Cardiac muscle cell (in vitro differentiated cells and primary cell): Measurements from ENCODE around the gene ADAM12. TPM values are rescaled to one million over a fixed set of nuclear protein-coding genes. Genes with fewer than 3 reads are reported as not detected.
A peak's percentile ranks its signal among the peaks of the same experiment; 100 is the strongest.

Source experiments
- DNase-seq, 2 donors: peaks; one replicate each; pipeline versions ENCODE4 v3.0.0 to v3.0.0-alpha.2; 2010 to 2017; ENCODE audit warnings: low read depth in 1 of 2, low spot score in 1 of 2
- H3K27ac ChIP-seq: fragments of 200-600 bp; sonication (generic); 2 replicates; pipeline ENCODE4 v1.5.1; 2016
- H3K27me3 ChIP-seq: fragments of 200-600 bp; sonication (generic); 2 replicates; pipeline ENCODE4 v1.6.0; 2016; ENCODE audit warnings: control low read depth
- H3K36me3 ChIP-seq: fragments of 200-600 bp; sonication (generic); 2 replicates; pipeline ENCODE4 v1.5.1; 2016; ENCODE audit warnings: control low read depth
- H3K4me1 ChIP-seq: fragments of 200-600 bp; sonication (generic); 2 replicates; pipeline ENCODE4 v1.8.1; 2017; ENCODE audit warnings: low read depth, mild to moderate bottlenecking, mixed run types
- H3K4me3 ChIP-seq: fragments of 200-600 bp; sonication (generic); 2 replicates; pipeline ENCODE4 v1.5.1; 2016; ENCODE audit warnings: mild to moderate bottlenecking
- H3K9me3 ChIP-seq: fragments of 200-600 bp; sonication (generic); 2 replicates; pipeline ENCODE4 v1.5.1; 2017; ENCODE audit warnings: low read depth, mild to moderate bottlenecking, control low read depth
- polyA plus RNA-seq: library from polyadenylated mRNA; unstranded; fragments of >200 nt; fragmentation: Nextera tagmentation; extraction: Ambion mirVana; gene quantifications from 2 replicates; pipeline ENCODE4 v1.2.1, GENCODE V29; 2016
- total RNA-seq: library from RNA; depleted of rRNA; stranded (reverse); fragments of >200 nt; gene quantifications from 2 replicates; pipeline ENCODE4 v1.2.3, GENCODE V29; 2016
- TF ChIP-seq, protein P1 (sequence below): IDR thresholded peaks from 2 replicates; pipeline ENCODE4 v1.5.1; 2012; ENCODE audit warnings: low read depth, mild to moderate bottlenecking, low read length

The ADAM12 gene
- total and polyA plus RNA-seq, 2 experiments from 2014 or later, result 0.18 to 1.1 TPM

DNA sequence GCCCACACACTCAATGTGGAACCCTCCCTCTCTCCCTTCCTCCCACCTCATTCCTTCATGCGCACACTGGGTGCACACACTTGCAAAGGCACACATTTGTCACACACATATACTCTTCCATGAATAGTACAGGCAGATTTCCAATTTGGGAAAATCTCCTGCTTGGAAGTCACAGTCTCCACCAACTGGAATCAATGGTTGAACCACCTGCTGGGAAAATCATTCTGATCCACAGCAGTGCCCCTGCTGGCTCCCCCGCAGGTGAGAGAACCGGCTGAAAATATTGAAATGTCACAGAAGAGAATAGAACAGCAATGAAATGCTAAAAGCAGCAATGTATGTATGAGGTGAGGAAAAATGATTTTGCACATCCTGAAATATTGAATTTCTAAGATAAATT lies 232.7 kb downstream of the ADAM12 start:
- Histone ChIP-seq H3K27ac (no peak overlapping the region), H3K27me3 (no peaks in the 10 kb centered on the region), H3K36me3 (no peaks in the 10 kb centered on the region), H3K4me3 (no peak overlapping the region), H3K4me1 (peaks cover 25% of the 10 kb centered on the region), H3K9me3 (peaks cover 5% of the 10 kb centered on the region)
- DNase-seq, result no peak
- TF ChIP-seq, protein P1, sequence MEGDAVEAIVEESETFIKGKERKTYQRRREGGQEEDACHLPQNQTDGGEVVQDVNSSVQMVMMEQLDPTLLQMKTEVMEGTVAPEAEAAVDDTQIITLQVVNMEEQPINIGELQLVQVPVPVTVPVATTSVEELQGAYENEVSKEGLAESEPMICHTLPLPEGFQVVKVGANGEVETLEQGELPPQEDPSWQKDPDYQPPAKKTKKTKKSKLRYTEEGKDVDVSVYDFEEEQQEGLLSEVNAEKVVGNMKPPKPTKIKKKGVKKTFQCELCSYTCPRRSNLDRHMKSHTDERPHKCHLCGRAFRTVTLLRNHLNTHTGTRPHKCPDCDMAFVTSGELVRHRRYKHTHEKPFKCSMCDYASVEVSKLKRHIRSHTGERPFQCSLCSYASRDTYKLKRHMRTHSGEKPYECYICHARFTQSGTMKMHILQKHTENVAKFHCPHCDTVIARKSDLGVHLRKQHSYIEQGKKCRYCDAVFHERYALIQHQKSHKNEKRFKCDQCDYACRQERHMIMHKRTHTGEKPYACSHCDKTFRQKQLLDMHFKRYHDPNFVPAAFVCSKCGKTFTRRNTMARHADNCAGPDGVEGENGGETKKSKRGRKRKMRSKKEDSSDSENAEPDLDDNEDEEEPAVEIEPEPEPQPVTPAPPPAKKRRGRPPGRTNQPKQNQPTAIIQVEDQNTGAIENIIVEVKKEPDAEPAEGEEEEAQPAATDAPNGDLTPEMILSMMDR, result no peak

DNA sequence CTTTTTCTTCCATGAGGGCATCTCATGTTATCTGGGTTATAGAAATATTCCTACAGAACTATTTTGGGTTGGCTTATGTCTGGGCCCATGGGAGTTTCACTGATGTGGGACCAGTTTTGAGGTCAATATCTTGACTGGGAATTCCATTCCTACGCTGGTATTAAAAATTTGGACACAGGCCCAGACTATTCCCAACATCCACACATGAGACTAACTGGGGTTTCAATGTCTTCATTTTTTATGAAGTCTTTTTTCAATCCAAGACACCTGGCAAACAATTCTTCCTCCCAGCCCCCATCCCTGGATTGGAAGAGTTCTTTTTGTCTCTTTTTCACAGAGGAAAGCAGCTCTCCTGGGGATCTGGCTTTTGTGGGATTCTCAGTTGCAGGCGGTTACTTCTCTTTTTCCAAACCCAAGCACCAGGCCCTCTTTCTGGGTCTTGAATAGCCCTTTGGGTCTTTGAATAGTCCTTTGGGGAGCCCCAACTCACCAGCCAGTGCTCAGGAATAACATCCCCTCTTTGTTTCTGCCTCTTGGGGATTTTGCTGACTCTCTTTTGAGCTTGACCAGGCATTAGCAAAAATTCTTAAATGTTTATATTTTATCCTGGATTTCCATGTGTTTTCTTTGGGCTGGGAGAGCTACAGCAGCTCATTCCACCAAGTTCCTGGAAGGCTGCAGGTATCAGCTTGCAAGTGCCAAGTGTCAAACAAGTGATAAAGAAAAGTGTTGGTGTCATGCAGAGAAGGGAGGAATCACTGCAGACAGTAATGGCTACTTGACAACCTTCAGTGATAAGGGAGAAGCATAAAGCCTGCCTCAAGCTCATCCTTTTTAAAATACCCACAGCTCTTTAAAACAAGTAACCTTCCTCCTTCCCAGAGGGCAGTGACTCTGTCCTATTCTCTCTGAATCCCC lies 234.3 kb downstream of the ADAM12 start:
- Histone ChIP-seq H3K27ac (no peak overlapping the region), H3K4me1 (peaks cover 25% of the 10 kb centered on the region), H3K27me3 (no peaks in the 10 kb centered on the region), H3K9me3 (peaks cover 5% of the 10 kb centered on the region), H3K4me3 (no peak overlapping the region), H3K36me3 (no peaks in the 10 kb centered on the region)
- peak in 1 of 2 donors; percentile 72 for DNase-seq
- TF ChIP-seq, protein P1, result no peak

DNA sequence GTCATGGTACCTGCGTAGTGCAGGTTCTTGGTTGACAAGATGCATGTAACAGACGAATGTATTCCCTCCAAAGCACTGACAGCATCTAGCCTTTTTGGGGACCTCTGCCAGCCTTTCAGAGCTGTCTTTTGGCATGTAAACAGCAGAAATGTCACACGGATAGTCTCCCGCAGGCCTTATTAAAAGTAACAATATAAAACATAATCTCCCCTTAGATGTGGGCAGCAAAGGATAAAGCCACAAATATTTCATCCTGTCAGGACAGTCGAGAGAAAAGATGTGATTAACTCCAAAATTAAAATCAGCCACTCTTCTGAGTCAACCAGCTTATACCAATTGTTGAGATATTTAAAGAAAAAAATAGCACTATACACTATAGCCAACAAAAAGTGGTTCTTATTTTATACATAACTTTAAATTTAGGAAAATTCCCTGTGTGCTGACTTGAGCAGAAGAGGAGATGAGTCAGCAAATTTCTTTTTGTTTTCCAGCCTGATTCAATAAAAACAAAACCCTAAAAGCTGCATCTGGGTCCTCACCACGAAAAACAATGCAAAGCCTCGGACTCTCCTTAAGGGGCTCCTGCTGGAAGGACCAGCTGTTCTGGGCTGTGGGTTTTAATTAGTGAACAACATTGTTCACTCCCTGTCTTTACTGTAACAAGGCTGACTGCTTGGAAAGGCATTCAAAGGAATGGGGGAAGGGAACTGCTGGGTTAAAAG lies 240.2 kb downstream of the ADAM12 start:
- DNase-seq, result peak in 1 of 2 donors; percentile 69
- H3K36me3 ChIP-seq, result no peaks in the 10 kb centered on the region
- no peaks in the 10 kb centered on the region for H3K27me3 ChIP-seq
- H3K4me1 ChIP-seq, result no peaks in the 10 kb centered on the region
- TF ChIP-seq, protein P1, result no peak
- no peak overlapping the region for H3K27ac ChIP-seq
- no peak overlapping the region for H3K4me3 ChIP-seq
- H3K9me3 ChIP-seq, result peaks cover 5% of the 10 kb centered on the region

DNA sequence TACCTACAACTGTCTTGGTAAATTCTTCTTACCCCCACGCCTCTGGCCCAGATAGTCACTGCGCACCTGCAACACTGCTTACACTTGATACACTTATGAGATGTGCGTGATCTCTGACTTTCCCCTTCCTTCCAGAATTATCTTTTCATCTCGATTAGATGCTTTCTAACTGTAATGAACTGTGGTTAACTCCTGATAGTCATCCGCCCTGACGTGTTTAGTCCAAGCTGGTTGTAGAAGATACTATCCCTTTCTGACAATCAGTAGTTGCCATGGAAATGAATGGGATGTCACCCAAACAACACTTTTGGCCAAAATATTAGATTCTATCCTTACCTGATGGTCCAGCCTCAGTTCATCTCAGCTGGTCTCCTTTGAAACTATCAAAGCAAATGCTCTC lies 241.5 kb downstream of the ADAM12 start:
- no peaks in the 10 kb centered on the region for H3K36me3 ChIP-seq
- H3K9me3 ChIP-seq, result peaks cover 5% of the 10 kb centered on the region
- TF ChIP-seq, protein P1, result no peak
- DNase-seq, result no peak
- no peak overlapping the region for H3K27ac ChIP-seq
- no peak overlapping the region for H3K4me3 ChIP-seq
- no peaks in the 10 kb centered on the region for H3K27me3 ChIP-seq
- no peaks in the 10 kb centered on the region for H3K4me1 ChIP-seq

DNA sequence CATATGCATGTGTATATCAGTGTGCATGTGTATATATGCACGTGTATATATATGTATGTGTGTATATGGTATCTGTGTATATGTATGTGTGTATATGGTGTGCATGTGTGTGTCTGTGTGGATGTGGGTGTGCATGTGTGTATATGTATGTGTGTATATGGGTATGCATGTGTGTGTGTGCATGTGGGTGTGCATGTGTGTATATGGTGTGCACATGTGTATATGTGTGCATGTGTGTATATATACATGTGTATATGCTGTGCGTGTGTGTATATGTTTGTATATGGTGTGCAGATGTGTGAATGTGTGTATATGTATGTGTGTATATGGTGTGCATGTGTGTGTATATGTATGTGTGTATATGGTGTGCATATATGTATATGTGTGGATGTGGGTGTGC lies 245.2 kb downstream of the ADAM12 start:
- TF ChIP-seq, protein P1, result no peak
- H3K4me1 ChIP-seq, result no peaks in the 10 kb centered on the region
- H3K27ac ChIP-seq, result no peak overlapping the region
- H3K36me3 ChIP-seq, result no peaks in the 10 kb centered on the region
- no peaks in the 10 kb centered on the region for H3K27me3 ChIP-seq
- no peak for DNase-seq
- no peak overlapping the region for H3K4me3 ChIP-seq
- H3K9me3 ChIP-seq, result no peaks in the 10 kb centered on the region
